Fibroblast of skin of left quadriceps (primary cell): ENCODE data around the gene ZNF470.
A peak's percentile ranks its signal among the peaks of the same experiment; 100 is the strongest.

Source experiments
- DNase-seq, 2 experiments: peaks; one replicate each; pipeline ENCODE4 v3.0.0-alpha.2; 2013; ENCODE audit warnings: low read depth in 2 of 2

The ZNF470 gene

GRCh38 chr19:56567274-56568120, at the start of gene ZNF470:
Gene ZNF470 (plus strand): TSS chr19:56567468. CDS start chr19:56570312, 2,844 bp downstream.
- DNase-seq, result peak; percentile 70 to 75

GRCh38 chr19:56525214-56525860, 41.9 kb upstream of the ZNF470 start:
- no peak for DNase-seq

GRCh38 chr19:56537442-56537841, 29.8 kb upstream of the ZNF470 start:
- no peak for DNase-seq

GRCh38 chr19:56538254-56538760, 29.0 kb upstream of the ZNF470 start:
- peak; percentile 72 to 76 for DNase-seq

- DNase-seq, result no peak
Observed at GRCh38 chr19:56538761-56539263, 28.5 kb upstream of the ZNF470 start, which contains the start of gene ZFP28. Gene ZFP28 (plus strand): TSS chr19:56538948. CDS start chr19:56539019, 71 bp downstream.

GRCh38 chr19:56543776-56544175, 23.5 kb upstream of the ZNF470 start:
- no peak for DNase-seq

- no peak for DNase-seq
Observed at GRCh38 chr19:56547535-56547934, 19.7 kb upstream of the ZNF470 start.

GRCh38 chr19:56554272-56554869, 12.9 kb upstream of the ZNF470 start:
- no peak for DNase-seq

GRCh38 chr19:56562766-56563165, 4.5 kb upstream of the ZNF470 start:
- no peak for DNase-seq

- DNase-seq, result no peak
Observed at GRCh38 chr19:56566904-56567273, 379 bp upstream of the ZNF470 start.

- no peak for DNase-seq
Observed at GRCh38 chr19:56572589-56572988, 5.3 kb downstream of the ZNF470 start.

GRCh38 chr19:56573914-56574313, 6.6 kb downstream of the ZNF470 start:
- no peak for DNase-seq

GRCh38 chr19:56577719-56578602, 10.7 kb downstream of the ZNF470 start:
- DNase-seq, result no peak

GRCh38 chr19:56594446-56594782, 27.1 kb downstream of the ZNF470 start:
- no peak for DNase-seq

GRCh38 chr19:56594783-56595547, 27.7 kb downstream of the ZNF470 start, which contains the start of gene ZNF71:
Gene ZNF71 (plus strand): TSS chr19:56595302. CDS start chr19:56601559, 6,257 bp downstream.
- DNase-seq, result peak; percentile 62 to 69

GRCh38 chr19:56595548-56595899, 28.3 kb downstream of the ZNF470 start:
- DNase-seq, result no peak

GRCh38 chr19:56596676-56597075, 29.4 kb downstream of the ZNF470 start:
- no peak for DNase-seq

- no peak for DNase-seq
Observed at GRCh38 chr19:56597696-56598095, 30.4 kb downstream of the ZNF470 start.

- no peak for DNase-seq
Observed at GRCh38 chr19:56601375-56601774, 34.1 kb downstream of the ZNF470 start.

GRCh38 chr19:56603829-56604228, 36.6 kb downstream of the ZNF470 start:
- DNase-seq, result no peak
